ENCODE measurements around the gene SIMC1. TPM values are rescaled to one million over a fixed set of nuclear protein-coding genes. Genes with fewer than 3 reads are reported as not detected.
A peak's percentile ranks its signal among the peaks of the same experiment; 100 is the strongest.

Gene SIMC1
- total RNA-seq, 1 experiment from 2014 or later = 11.8 TPM

GRCh38 chr5:176361437-176362232 lies 123.4 kb downstream of the SIMC1 start, which contains the start of gene KIAA1191:
TSS of gene KIAA1191 (minus strand) at chr5:176361764. CDS start at chr5:176359508, 2,256 bp downstream.
- peak; percentile 87 for DNase-seq (ENCODE audit: low spot score)

GRCh38 chr5:176362233-176362490 lies 123.9 kb downstream of the SIMC1 start:
- no peak for DNase-seq (ENCODE audit: low spot score)

- DNase-seq (ENCODE audit: low spot score) = no peak
Measured at GRCh38 chr5:176364765-176365350, 126.6 kb downstream of the SIMC1 start.

- no peak for DNase-seq (ENCODE audit: low spot score)
Measured at GRCh38 chr5:176365351-176366231, 127.4 kb downstream of the SIMC1 start, which contains the start of gene ARL10. TSS of gene ARL10 (plus strand) at chr5:176365487. CDS start at chr5:176365564, 77 bp downstream.

GRCh38 chr5:176366232-176366894 lies 128.1 kb downstream of the SIMC1 start:
- DNase-seq (ENCODE audit: low spot score) = no peak

- DNase-seq (ENCODE audit: low spot score) = no peak
Measured at GRCh38 chr5:176368726-176369125, 130.5 kb downstream of the SIMC1 start.

GRCh38 chr5:176369934-176370711 lies 131.9 kb downstream of the SIMC1 start:
- DNase-seq (ENCODE audit: low spot score) = no peak

- peak; percentile 23 for DNase-seq (ENCODE audit: low spot score)
Measured at GRCh38 chr5:176371621-176372539, 133.7 kb downstream of the SIMC1 start.

GRCh38 chr5:176373100-176373818 lies 135.0 kb downstream of the SIMC1 start:
- DNase-seq (ENCODE audit: low spot score) = no peak

- DNase-seq (ENCODE audit: low spot score) = no peak
Measured at GRCh38 chr5:176379881-176380280, 141.7 kb downstream of the SIMC1 start.

GRCh38 chr5:176381423-176381822 lies 143.2 kb downstream of the SIMC1 start:
- no peak for DNase-seq (ENCODE audit: low spot score)

- DNase-seq (ENCODE audit: low spot score) = no peak
Measured at GRCh38 chr5:176381979-176382378, 143.8 kb downstream of the SIMC1 start.

GRCh38 chr5:176382721-176383120 lies 144.5 kb downstream of the SIMC1 start:
- no peak for DNase-seq (ENCODE audit: low spot score)

- no peak for DNase-seq (ENCODE audit: low spot score)
Measured at GRCh38 chr5:176383248-176383905, 145.2 kb downstream of the SIMC1 start.

GRCh38 chr5:176383961-176384360 lies 145.7 kb downstream of the SIMC1 start:
- DNase-seq (ENCODE audit: low spot score) = no peak

- no peak for DNase-seq (ENCODE audit: low spot score)
Measured at GRCh38 chr5:176384366-176384930, 146.2 kb downstream of the SIMC1 start.

GRCh38 chr5:176384991-176385390 lies 146.8 kb downstream of the SIMC1 start:
- DNase-seq (ENCODE audit: low spot score) = no peak

- no peak for DNase-seq (ENCODE audit: low spot score)
Measured at GRCh38 chr5:176386491-176386890, 148.3 kb downstream of the SIMC1 start.

All from A172 (cell line).